GM12878 (cell line): ENCODE results near the gene THRB. TPM values are rescaled to one million over a fixed set of nuclear protein-coding genes. Genes with fewer than 3 reads are reported as not detected.

Experiments
- ATAC-seq: fragments of 200-7000 bp; cut with Tn5 transposase; 3 replicates; pipeline ENCODE4 v1.9.1; 2020; ENCODE audit warnings: mild to moderate bottlenecking, moderate library complexity
- BruUV-seq: library from RNA; stranded (reverse); fragments of 400-500 nt; replicated peaks from 2 replicates; lab custom pipeline; 2021; lab: Mats Ljungman, UMichigan
- CTCF ChIA-PET: fragments of 300-600 bp; sonication (Branson Sonifier 250); formaldehyde crosslinking; extraction: SDS; loops from one replicate; lab custom pipeline; 2021; ENCODE audit warnings: inconsistent platforms; lab: Yijun Ruan, JAX
- POLR2A ChIA-PET: fragments of 350-600 bp; formaldehyde crosslinking; extraction: SDS; loops from one replicate; lab custom pipeline; 2021; ENCODE audit warnings: inconsistent platforms; lab: Charles Lee
- RAD21 ChIA-PET: fragments of 300-600 bp; sonication (Branson Sonifier 250); formaldehyde crosslinking; loops from one replicate; lab custom pipeline; 2023; ENCODE audit warnings: antibody characterized with exemption; ENCODE audit not compliant: unreplicated experiment; lab: Charles Lee
- SMC1A ChIA-PET: fragments of 300-600 bp; sonication (Branson Sonifier 250); formaldehyde crosslinking; loops from one replicate; lab custom pipeline; 2023; ENCODE audit not compliant: unreplicated experiment, uncharacterized antibody; lab: Charles Lee
- DNase-seq: peaks from one replicate; pipeline ENCODE4 v3.0.0-alpha.2; 2011; ENCODE audit warnings: low read depth, low spot score
- FAIRE-seq: peaks from 3 replicates; lab custom pipeline; 2011; peaks lifted over from hg19 to GRCh38; lab: Jason Lieb, UNC
- H2AFZ ChIP-seq: 2 replicates; pipeline ENCODE4 v1.6.0; 2011; ENCODE audit warnings: low read depth, low read length, control low read depth; ENCODE audit not compliant: control insufficient read depth
- H3K27ac ChIP-seq: 2 replicates; pipeline ENCODE4 v1.5.1; 2011; ENCODE audit warnings: control low read depth; ENCODE audit not compliant: control insufficient read depth, insufficient read depth
- H3K27me3 ChIP-seq, 2 experiments: replicated peaks in 1 of 2; 2 replicates each; pipeline versions ENCODE4 v1.6.0 to v1.6.1; 2011; ENCODE audit warnings: low read length in 1 of 2; ENCODE audit not compliant: control insufficient read depth in 2 of 2, insufficient read depth in 2 of 2
- H3K36me3 ChIP-seq, 2 experiments: 2 replicates each; pipeline ENCODE4 v1.5.1; 2011; ENCODE audit warnings: low read length in 1 of 2; ENCODE audit not compliant: control insufficient read depth in 2 of 2, insufficient read depth in 2 of 2
- H3K4me1 ChIP-seq: 2 replicates; pipeline ENCODE4 v1.6.1; 2011; ENCODE audit warnings: mild to moderate bottlenecking, low read length, moderate library complexity, mixed read lengths; ENCODE audit not compliant: control insufficient read depth, insufficient read depth
- H3K4me2 ChIP-seq: 2 replicates; pipeline ENCODE4 v1.6.0; 2011; ENCODE audit warnings: control low read depth; ENCODE audit not compliant: control insufficient read depth, insufficient read depth
- H3K4me3 ChIP-seq: fragments of 200-600 bp; sonication (generic); 2 replicates; pipeline ENCODE4 v1.5.1; 2016
- H3K79me2 ChIP-seq: 2 replicates; pipeline ENCODE4 v1.6.0; 2011; ENCODE audit warnings: low read length; ENCODE audit not compliant: control insufficient read depth, insufficient read depth
- H3K9ac ChIP-seq: 2 replicates; pipeline ENCODE4 v1.8.0; 2011; ENCODE audit warnings: low read length, control low read depth, mixed read lengths; ENCODE audit not compliant: control insufficient read depth, insufficient read depth
- H3K9me3 ChIP-seq: replicated peaks from 3 replicates; pipeline ENCODE4 v1.5.1; 2011; ENCODE audit warnings: mild to moderate bottlenecking, low read length; ENCODE audit not compliant: control insufficient read depth, insufficient read depth
- H4K20me1 ChIP-seq: 2 replicates; pipeline ENCODE4 v1.6.0; 2011; ENCODE audit not compliant: control insufficient read depth, insufficient read depth
- BACH1 ChIP-seq: fragments of 450-650 bp; IDR thresholded peaks from 2 replicates; pipeline ENCODE4 v1.6.1; 2017; ENCODE audit warnings: mild to moderate bottlenecking, borderline replicate concordance
- CEBPB ChIP-seq, 2 experiments: fragments of 150-350 bp in 1 of 2; IDR thresholded peaks; 2 replicates each; pipeline ENCODE4 v1.6.1; 2012 to 2014; ENCODE audit warnings: low read depth in 2 of 2, low read length in 2 of 2, borderline replicate concordance in 1 of 2, inconsistent platforms in 1 of 2
- FOXK2 ChIP-seq: fragments of 450-650 bp; IDR thresholded peaks from 2 replicates; pipeline ENCODE4 v1.6.1; 2017; ENCODE audit warnings: mild to moderate bottlenecking, moderate library complexity
- JUNB ChIP-seq: IDR thresholded peaks from 2 replicates; pipeline ENCODE4 v1.6.1; 2016; ENCODE audit warnings: antibody characterized with exemption, mild to moderate bottlenecking
- MEF2A ChIP-seq: IDR thresholded peaks from 2 replicates; pipeline ENCODE4 v1.6.1; 2011; ENCODE audit warnings: low read depth, mild to moderate bottlenecking, low read length, moderate library complexity; ENCODE audit not compliant: insufficient read depth
- NFXL1 ChIP-seq: fragments of 450-650 bp; IDR thresholded peaks from 2 replicates; pipeline ENCODE4 v1.6.1; 2017; ENCODE audit warnings: antibody characterized with exemption, mild to moderate bottlenecking, borderline replicate concordance
- RBBP5 ChIP-seq: fragments of 200-600 bp; sonication (generic); conservative IDR thresholded peaks from 2 replicates; pipeline ENCODE4 v1.6.1; 2016
- RCOR1 ChIP-seq: conservative IDR thresholded peaks from 2 replicates; pipeline ENCODE4 v1.6.1; 2012; ENCODE audit warnings: low read depth, low read length, improper control_type of control experiment
- TAF1 ChIP-seq: IDR thresholded peaks from 2 replicates; pipeline ENCODE4 v1.6.1; 2011; ENCODE audit warnings: mild to moderate bottlenecking, low read depth, low read length, borderline replicate concordance
- TARDBP ChIP-seq: IDR thresholded peaks from 2 replicates; pipeline ENCODE4 v1.6.1; 2016; ENCODE audit warnings: borderline replicate concordance
- WGBS: methylation state at CpG from one replicate; pipeline ENCODE4 v1.1.6; 2016; ENCODE audit warnings: low lambda C conversion rate; ENCODE audit not compliant: insufficient replicate concordance, insufficient coverage; ENCODE audit errors: missing lambda C conversion rate; 5-methylcytosine and 5-hydroxymethylcytosine counted together
- in situ Hi-C: fragments of 300-500 bp; cut with MboI; formaldehyde crosslinking; loops from 9 replicates; pipeline ENCODE4 v1.14.3; 2018; ENCODE audit warnings: mixed read lengths
- intact Hi-C: fragments of 100-400 bp; cut with micrococcal nuclease; formaldehyde crosslinking; loops from one replicate; pipeline ENCODE4 v1.14.2; 2022; ENCODE audit not compliant: unreplicated experiment
- polyA plus RNA-seq, 11 experiments: library from polyadenylated mRNA; depleted of rRNA in 4 of 11; unstranded in 6 of 11; stranded (reverse) in 5 of 11; fragments of >200 nt; fragmentation: Nextera tagmentation in 4 of 11; fragmentation: Illumina TruSeq in 1 of 11; extraction: Ambion mirVana in 4 of 11; extraction: Trizol in 1 of 11; gene quantifications; 1 replicate in 1 of 11; 2 replicates in 10 of 11; pipeline versions ENCODE4 v1.2.1 to v1.2.3, GENCODE V29; 2011 to 2016; ENCODE audit warnings: inconsistent platforms in 2 of 11, missing spikeins in 2 of 11, low read depth in 1 of 11
- total RNA-seq, 4 experiments: library from RNA; depleted of rRNA in 3 of 4; stranded (reverse); fragments of >200 nt in 3 of 4; fragmentation: Illumina TruSeq in 1 of 4; extraction: Trizol in 1 of 4; gene quantifications; 2 replicates each; pipeline versions ENCODE4 v1.2.1 to v1.2.3, GENCODE V29; 2013 to 2021
- TF ChIP-seq, protein P1 (sequence below): IDR thresholded peaks from 2 replicates; pipeline ENCODE4 v1.6.1; 2012; ENCODE audit warnings: low read depth, low read length, improper control_type of control experiment
- TF ChIP-seq, protein P2 (sequence below): IDR thresholded peaks from 2 replicates; pipeline ENCODE4 v1.6.1; 2012; ENCODE audit warnings: low read length, inconsistent platforms
- TF ChIP-seq, protein P3 (sequence below): fragments of 450-650 bp; IDR thresholded peaks from 2 replicates; pipeline ENCODE4 v1.6.1; 2017; ENCODE audit warnings: low read depth, mild to moderate bottlenecking, moderate library complexity
- TF ChIP-seq, protein P4 (sequence below): IDR thresholded peaks from 2 replicates; pipeline ENCODE4 v1.6.1; 2011; ENCODE audit warnings: borderline replicate concordance, low read depth, mild to moderate bottlenecking, moderate library complexity, mixed read lengths, low read length; ENCODE audit not compliant: insufficient read depth; ENCODE audit errors: extremely low read length

Gene THRB
- total and polyA plus RNA-seq, 10 of the 15 experiments (the other 5 are each of a cell fraction or from before 2014, with no cell fraction given), result 0.05 TPM; not detected in 9

DNA sequence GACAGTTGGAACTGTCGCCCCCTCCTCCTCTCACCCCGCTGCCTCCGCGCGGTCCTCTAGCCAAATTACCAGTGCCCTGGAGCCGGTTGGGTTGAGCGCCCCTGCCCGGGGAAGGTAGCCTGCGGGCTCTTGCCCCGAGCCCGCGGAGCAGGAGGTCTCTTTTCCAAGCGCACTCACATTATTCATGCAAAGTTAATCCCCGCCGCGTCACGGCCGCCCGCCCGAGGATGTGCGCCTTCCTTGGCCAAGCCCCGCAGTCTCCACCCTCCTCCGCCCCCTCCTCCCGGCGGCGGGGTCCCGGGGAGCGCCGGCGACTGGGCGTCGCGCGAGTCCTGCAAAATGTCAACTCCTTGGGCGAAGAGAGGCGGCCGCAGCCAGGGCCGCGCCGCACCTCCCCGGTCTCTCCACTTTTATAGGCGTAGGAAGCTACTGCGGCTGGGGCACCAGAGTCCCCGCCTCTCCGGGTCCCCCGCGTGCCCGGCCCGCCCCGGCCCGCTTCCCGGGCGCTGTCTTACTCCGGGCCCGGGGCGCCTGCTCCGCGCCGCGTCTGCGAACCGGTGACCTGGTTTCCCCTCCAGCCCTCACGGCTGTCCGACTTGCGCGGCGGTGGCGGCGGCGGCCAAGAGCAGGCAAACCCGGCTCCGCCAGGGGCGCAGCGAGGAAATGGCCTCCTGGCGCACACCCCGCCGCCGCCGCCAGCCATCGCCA lies at the start of gene THRB (continued):
- TF ChIP-seq CEBPB (IDR thresholded peaks at IDR 0.05; ENCODE audit: borderline replicate concordance in 1 of 2, low read depth in 2 of 2, low read length in 2 of 2), result no peak
- TF ChIP-seq MEF2A, result no peak
- TF ChIP-seq, all 136 proteins: peak for 0

DNA sequence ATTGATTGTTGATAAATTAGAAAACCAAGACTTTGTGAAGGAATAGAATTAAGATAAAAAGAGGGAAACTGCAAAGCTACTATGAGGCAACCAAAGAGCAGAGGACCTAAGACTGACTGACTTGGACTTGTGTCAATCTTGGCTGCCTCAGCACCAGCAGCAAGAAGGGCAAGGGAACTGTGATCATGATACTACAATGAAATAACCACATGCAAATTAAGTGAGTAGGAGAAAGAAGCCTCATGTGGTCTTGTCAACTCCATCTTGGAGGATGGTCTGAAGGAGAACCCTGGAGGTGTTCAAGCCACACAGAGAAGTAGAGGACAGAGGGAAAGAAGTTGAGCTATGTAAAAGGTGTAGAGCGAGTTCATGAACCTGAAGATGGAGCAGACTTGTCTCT lies 47.3 kb upstream of the THRB start:
- H3K27ac ChIP-seq, result no peak overlapping the region
- no peaks in the 10 kb centered on the region for H3K27me3 ChIP-seq
- intact Hi-C loops, result no loop called here
- BruUV-seq, result no TSS peak
- ChIA-PET SMC1A (no interaction called here), CTCF (no interaction called here), RAD21 (no interaction called here), POLR2A (no interaction called here)
- no peak overlapping the region for H3K9ac ChIP-seq
- H4K20me1 ChIP-seq, result no peaks in the 10 kb centered on the region
- no peaks in the 10 kb centered on the region for H3K79me2 ChIP-seq
- no peak overlapping the region for H3K4me3 ChIP-seq
- no peaks in the 10 kb centered on the region for H3K9me3 ChIP-seq
- WGBS, result 10% methylated on average over 1 of the region's 1 CpG
- no peaks in the 10 kb centered on the region for H3K4me1 ChIP-seq
- FAIRE-seq, result no peak
- H3K4me2 ChIP-seq, result no peak overlapping the region
- no peaks in the 10 kb centered on the region for H3K36me3 ChIP-seq
- TF ChIP-seq, protein P1, sequence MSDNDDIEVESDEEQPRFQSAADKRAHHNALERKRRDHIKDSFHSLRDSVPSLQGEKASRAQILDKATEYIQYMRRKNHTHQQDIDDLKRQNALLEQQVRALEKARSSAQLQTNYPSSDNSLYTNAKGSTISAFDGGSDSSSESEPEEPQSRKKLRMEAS, result no peak
- TF ChIP-seq, protein P2, sequence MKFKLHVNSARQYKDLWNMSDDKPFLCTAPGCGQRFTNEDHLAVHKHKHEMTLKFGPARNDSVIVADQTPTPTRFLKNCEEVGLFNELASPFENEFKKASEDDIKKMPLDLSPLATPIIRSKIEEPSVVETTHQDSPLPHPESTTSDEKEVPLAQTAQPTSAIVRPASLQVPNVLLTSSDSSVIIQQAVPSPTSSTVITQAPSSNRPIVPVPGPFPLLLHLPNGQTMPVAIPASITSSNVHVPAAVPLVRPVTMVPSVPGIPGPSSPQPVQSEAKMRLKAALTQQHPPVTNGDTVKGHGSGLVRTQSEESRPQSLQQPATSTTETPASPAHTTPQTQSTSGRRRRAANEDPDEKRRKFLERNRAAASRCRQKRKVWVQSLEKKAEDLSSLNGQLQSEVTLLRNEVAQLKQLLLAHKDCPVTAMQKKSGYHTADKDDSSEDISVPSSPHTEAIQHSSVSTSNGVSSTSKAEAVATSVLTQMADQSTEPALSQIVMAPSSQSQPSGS, result no peak
- TF ChIP-seq, protein P3, sequence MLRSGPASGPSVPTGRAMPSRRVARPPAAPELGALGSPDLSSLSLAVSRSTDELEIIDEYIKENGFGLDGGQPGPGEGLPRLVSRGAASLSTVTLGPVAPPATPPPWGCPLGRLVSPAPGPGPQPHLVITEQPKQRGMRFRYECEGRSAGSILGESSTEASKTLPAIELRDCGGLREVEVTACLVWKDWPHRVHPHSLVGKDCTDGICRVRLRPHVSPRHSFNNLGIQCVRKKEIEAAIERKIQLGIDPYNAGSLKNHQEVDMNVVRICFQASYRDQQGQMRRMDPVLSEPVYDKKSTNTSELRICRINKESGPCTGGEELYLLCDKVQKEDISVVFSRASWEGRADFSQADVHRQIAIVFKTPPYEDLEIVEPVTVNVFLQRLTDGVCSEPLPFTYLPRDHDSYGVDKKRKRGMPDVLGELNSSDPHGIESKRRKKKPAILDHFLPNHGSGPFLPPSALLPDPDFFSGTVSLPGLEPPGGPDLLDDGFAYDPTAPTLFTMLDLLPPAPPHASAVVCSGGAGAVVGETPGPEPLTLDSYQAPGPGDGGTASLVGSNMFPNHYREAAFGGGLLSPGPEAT, result no peak
- no peak for TF ChIP-seq RBBP5
- no peak for TF ChIP-seq RCOR1
- no peak for TF ChIP-seq NFXL1
- no peak for TF ChIP-seq BACH1
- TF ChIP-seq, protein P4, sequence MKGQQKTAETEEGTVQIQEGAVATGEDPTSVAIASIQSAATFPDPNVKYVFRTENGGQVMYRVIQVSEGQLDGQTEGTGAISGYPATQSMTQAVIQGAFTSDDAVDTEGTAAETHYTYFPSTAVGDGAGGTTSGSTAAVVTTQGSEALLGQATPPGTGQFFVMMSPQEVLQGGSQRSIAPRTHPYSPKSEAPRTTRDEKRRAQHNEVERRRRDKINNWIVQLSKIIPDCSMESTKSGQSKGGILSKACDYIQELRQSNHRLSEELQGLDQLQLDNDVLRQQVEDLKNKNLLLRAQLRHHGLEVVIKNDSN, result no peak
- TF ChIP-seq TAF1, result no peak
- no peak for TF ChIP-seq TARDBP
- TF ChIP-seq JUNB, result no peak
- TF ChIP-seq FOXK2, result no peak
- H2AFZ ChIP-seq, result no peak overlapping the region
- no peak for DNase-seq
- in situ Hi-C loops, result no loop called here
- no peak for ATAC-seq
